ENCODE measurements around the gene PITPNB.

DNA sequence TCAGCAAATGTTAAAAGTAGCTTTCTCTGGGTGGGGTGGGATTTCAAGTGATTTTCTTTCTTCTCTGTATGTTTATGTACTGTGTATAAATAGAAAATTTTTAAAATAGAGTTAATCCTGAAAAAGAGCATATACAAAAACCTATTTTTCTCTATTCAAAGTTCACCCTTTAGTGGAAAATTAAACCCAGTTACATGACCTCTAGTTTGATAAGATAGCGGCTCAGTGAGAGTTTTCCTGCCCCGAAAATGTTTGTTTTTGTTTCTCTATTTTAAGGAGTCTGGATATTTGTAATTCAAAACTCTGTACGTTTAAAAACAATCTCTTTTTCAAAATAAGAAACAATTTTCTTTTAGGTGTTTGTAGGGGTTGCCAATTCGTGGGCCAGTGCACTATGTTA lies 42.1 kb upstream of the PITPNB start:
- TF ChIP-seq, protein P1, sequence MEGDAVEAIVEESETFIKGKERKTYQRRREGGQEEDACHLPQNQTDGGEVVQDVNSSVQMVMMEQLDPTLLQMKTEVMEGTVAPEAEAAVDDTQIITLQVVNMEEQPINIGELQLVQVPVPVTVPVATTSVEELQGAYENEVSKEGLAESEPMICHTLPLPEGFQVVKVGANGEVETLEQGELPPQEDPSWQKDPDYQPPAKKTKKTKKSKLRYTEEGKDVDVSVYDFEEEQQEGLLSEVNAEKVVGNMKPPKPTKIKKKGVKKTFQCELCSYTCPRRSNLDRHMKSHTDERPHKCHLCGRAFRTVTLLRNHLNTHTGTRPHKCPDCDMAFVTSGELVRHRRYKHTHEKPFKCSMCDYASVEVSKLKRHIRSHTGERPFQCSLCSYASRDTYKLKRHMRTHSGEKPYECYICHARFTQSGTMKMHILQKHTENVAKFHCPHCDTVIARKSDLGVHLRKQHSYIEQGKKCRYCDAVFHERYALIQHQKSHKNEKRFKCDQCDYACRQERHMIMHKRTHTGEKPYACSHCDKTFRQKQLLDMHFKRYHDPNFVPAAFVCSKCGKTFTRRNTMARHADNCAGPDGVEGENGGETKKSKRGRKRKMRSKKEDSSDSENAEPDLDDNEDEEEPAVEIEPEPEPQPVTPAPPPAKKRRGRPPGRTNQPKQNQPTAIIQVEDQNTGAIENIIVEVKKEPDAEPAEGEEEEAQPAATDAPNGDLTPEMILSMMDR (optimal IDR thresholded peaks at IDR 0.05 in 1 of 3, IDR thresholded peaks at IDR 0.05 in 1 of 3, conservative IDR thresholded peaks at IDR 0.05 in 1 of 3; ENCODE audit: extremely low read depth in 1 of 3, insufficient read depth in 2 of 3, low read length in 3 of 3), result no peak
- TF ChIP-seq EZH2 (IDR thresholded peaks at IDR 0.05; ENCODE audit: low read length), result no peak

All from keratinocyte (primary cell).